Measurements from ENCODE around the gene CMTR1.
A peak's percentile ranks its signal among the peaks of the same experiment; 100 is the strongest.
"Not testable (repeated sequence)": the region's sequence is repeated elsewhere in the genome, so short reads cannot be mapped to it uniquely, and the experiment has no call there.

CMTR1 gene

GRCh38 chr6:37495244-37495934 is 62.4 kb downstream of the CMTR1 start:
- peak; percentile 47 for DNase-seq

- DNase-seq = no peak
These were observed 64.2 kb downstream of the CMTR1 start for GRCh38 chr6:37496951-37497885.

DNA sequence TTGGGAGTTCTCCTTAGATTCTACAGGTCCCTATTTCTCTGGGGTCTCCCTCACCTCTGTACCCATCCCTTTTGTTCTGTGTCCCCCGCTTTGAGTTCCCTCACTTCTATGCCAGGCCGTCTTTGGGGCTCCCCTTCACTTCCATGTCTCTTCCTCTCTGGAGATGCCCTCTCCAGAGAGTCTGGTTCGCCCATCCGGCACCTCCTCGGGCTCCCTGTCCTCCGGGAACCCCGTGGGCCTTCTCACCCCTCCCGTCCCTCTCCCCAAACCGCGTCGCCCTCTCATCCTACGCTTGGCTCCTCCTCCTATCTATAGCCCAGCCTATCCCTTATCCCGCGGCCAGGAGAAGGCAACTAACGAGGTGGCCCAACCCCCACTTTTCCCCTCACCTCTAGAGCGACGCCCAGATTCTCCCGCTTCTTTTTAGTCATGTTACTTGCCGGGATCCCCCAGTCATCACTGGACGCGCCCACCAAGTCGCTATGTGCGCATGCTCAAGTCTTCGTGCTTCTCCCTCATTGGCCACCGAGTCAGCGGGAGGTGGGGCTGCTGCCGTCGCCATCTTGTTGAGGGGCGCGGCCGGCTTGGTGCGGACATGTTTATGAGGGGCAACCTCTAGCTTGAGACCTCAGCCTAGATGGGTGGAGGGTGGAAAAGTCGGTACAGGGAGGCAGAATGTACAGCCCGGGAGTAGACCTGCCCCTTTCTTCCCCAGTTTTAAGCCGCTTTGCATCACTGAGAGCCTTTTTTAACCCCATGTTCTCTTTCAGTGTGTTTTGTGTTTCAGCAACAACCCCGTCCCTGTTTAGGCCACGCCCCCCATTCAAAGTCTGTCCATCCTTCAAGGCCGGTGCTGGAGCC is 66.6 kb downstream of the CMTR1 start, which contains the start of gene CCDC167:
Gene CCDC167 (minus strand): TSS at position 461 of the 861 bp plus-strand sequence. CDS start 30 bp downstream, at position 431.
- peak; percentile 99 for DNase-seq

DNA sequence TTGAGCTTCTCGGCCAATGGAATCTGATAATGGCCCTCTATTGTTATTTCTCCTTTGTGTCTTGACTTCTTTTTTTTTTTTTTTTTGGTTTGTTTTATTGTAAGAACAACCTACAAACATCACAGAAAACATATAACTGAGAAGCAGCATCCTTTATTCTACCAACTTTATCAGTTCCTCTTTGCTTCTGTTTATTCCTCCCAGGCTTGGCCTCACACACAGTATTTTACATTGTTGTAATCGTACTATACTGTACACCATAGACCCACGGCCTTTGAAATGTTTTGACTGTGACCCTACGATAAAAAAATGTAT is 67.2 kb downstream of the CMTR1 start:
- DNase-seq = no peak

DNA sequence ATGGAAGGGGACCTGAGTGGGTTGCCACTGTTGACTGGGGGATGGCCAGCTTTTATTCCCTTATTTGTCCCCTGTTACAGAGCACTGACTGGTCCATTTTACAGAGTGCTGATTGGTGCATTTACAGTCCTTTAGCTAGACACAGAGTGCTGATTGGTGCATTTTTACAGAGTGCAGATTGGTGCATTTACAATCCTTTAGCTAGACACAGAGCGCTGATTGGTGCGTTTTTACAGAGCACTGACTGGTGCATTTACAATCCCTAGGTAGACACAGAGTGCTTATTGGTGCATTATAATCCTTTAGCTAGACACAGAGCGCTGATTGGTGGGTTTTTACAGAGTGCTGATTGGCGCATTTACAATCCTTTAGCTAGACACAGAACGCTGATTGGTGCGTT is 67.9 kb downstream of the CMTR1 start:
- DNase-seq = not testable (repeated sequence)

GRCh38 chr6:37501632-37502491 is 68.8 kb downstream of the CMTR1 start:
- DNase-seq = no peak

- DNase-seq = peak; percentile 19
These were observed 69.8 kb downstream of the CMTR1 start for GRCh38 chr6:37502703-37503291.

GRCh38 chr6:37503309-37503965 is 70.4 kb downstream of the CMTR1 start:
- no peak for DNase-seq

- no peak for DNase-seq
These were observed 71.0 kb downstream of the CMTR1 start for GRCh38 chr6:37504024-37504423.

GRCh38 chr6:37506479-37506878 is 73.5 kb downstream of the CMTR1 start:
- no peak for DNase-seq

GRCh38 chr6:37507077-37507476 is 74.1 kb downstream of the CMTR1 start:
- DNase-seq = no peak

- peak; percentile 58 for DNase-seq
These were observed 74.8 kb downstream of the CMTR1 start for GRCh38 chr6:37507690-37508421.

DNA sequence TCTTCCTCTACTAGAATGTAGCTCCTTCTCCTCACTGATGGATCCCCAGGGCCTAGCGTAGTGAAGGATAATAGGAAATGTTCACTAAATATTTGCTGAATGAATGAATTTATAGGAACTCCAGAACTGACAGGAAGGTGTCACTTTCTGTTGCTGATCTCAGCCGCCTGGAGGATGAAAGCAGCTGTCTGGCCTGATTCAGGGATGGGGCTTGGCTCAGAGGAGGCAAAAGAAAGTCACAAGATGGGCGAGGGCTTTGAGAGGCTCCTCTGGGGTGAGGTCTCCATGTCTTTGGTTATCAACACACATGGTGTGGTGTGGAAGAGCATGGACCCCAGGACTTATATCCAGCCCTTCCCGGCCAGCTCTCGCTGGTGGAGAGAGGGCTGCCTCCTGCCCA is 78.2 kb downstream of the CMTR1 start:
- DNase-seq = no peak

DNA sequence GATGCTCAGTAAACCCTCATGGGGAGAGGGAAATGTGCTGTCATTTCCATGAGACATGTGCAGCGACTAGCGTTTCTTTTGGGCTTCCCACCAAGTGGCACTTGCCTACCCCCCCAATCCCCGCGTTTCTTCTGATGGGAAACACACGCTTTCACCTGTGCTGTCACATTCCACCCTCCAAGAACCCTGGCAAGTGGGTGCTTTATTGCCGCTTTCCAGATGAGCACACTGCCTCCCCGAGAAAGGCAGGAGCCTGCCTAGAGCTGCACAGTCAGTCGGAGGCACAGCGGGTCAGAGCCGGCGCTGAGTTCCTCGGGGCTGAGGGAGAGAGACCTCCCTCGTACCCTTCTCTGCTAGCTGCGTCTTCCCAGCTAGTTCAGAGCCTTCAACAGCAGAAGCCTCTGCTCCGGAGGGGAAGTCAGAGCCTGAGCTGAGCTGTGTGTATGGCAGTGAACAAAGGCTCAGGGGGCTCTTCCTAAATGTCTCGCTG is 78.9 kb downstream of the CMTR1 start:
- DNase-seq = no peak

DNA sequence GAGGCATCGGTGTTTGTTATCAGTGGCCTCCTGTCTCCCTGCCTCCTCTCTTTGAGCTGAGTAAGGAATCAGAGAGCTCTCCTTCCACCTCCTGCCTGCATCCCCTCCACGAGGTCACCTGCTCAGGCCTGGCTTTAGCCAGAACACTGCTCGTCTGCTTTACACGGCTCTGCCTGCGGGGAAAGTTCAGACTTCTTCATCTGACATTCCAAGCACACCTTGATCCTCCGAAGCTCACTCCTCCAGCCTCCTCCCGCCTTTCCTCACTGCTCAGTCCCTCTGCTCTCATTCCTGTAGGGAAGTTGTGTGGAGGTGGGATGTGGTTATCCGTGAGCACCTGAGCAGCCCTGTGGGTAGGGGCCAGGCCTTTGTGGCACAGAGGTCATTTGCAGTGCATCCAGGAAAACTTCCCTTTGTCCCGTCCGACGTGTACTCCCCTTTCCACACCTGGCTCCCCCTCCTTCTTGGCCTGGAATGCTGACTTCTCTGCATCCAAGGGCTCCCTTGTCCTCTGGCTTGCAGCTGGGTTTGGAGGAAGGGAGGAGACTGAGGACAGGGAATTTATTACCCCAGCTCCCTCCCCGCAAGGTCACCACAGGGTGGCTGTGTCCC is 79.5 kb downstream of the CMTR1 start:
- DNase-seq = no peak

- no peak for DNase-seq
These were observed 80.1 kb downstream of the CMTR1 start for GRCh38 chr6:37513155-37513554.

DNA sequence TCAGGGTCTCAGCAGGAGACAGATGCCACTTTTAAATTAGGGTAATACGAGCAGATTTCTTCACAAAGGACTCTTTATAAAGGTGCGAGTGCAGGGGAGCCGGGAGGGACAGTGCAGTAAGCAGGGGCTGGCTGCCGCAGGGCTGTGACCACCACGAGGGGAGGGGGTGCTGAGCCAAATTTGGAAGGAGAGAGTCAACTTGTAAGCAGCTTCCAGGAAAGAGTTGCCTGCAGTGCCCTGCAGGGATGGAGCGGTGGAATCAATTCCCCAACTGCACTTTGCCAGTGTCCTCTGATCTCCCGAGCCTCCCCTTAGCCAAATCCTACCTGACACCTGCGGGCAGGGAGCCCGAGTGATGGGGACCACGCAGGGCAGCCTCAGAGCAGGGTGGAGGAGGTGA is 80.6 kb downstream of the CMTR1 start:
- DNase-seq = no peak

DNA sequence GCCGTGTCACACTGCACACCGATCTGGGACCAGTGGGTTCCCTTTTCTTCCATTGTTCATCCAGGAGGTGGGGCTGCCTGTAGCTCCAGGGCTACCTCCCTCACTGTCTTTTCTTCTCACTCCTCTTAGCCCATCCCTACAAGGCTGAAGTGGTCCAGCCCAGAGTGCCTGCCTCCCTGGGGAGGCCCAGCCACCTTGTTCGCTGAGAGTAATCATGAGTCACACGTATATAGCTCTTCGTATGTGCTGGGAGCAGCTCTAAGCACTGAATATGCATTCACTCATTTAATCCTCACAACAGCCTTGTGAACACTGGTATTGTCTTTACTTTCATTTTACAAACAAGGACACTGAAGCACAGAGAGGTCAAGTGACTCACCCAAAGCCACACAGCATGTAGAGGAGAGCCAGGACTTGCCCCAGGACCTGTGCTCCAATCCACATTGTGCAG is 81.3 kb downstream of the CMTR1 start:
- peak; percentile 86 for DNase-seq

- no peak for DNase-seq
These were observed 81.8 kb downstream of the CMTR1 start for GRCh38 chr6:37514837-37515236.

GRCh38 chr6:37515712-37516075 is 82.7 kb downstream of the CMTR1 start:
- no peak for DNase-seq
